Mucosa of descending colon (tissue), 3 donors: ENCODE data around the gene CLCN1. TPM values are rescaled to one million over a fixed set of nuclear protein-coding genes. Genes with fewer than 3 reads are reported as not detected.

Source experiments
- ATAC-seq: fragments of 200-7000 bp; cut with Tn5 transposase; one replicate; pipeline ENCODE4 v1.9.1; 2020; ENCODE audit warnings: mild to moderate bottlenecking, moderate library complexity
- DNase-seq, 3 donors: peaks; one replicate each; pipeline ENCODE4 v3.0.0-alpha.2; 2020
- H3K36me3 ChIP-seq: fragments of 200-600 bp; one replicate; pipeline ENCODE4 v1.8.0; 2021; ENCODE audit warnings: low read depth, mild to moderate bottlenecking
- H3K4me1 ChIP-seq: fragments of 200-600 bp; one replicate; pipeline ENCODE4 v1.8.0; 2021; ENCODE audit warnings: low read depth, mild to moderate bottlenecking
- H3K4me3 ChIP-seq: fragments of 200-600 bp; one replicate; pipeline ENCODE4 v1.8.0; 2021; ENCODE audit warnings: mild to moderate bottlenecking
- H3K9me3 ChIP-seq: fragments of 200-600 bp; one replicate; pipeline ENCODE4 v1.8.0; 2021; ENCODE audit warnings: mild to moderate bottlenecking
- intact Hi-C, 2 donors: fragments of 100-400 bp; cut with DNase I in 1 of 2; cut with micrococcal nuclease in 1 of 2; formaldehyde crosslinking; loops; one replicate each; pipeline versions ENCODE4 v1.11.0 to v1.11.1; 2022; cut with DNase I, micrococcal nuclease
- total RNA-seq, 3 donors: library from RNA; stranded (reverse); fragmentation: NEBNext Ultra II Directional in 2 of 3; extraction: Animal tissue kit (Norgen Biotek cat#: 25700) in 2 of 3; gene quantifications; one replicate each; pipeline versions ENCODE4 v1.2.1 to v1.2.4, GENCODE V29; 2021 to 2023
- TF ChIP-seq, protein P1 (sequence below): fragments of 200-600 bp; IDR thresholded peaks from one replicate; pipeline ENCODE4 v1.8.0; 2022; ENCODE audit warnings: antibody characterized with exemption, mild to moderate bottlenecking
- donor health status: DM: no; HTN: no; CAD: no; lungs with moderate emphysema.
- donor health status: DM: no; HTN: no; CAD: no.
- donor health status: DM: no; HTN: yes; CAD: no.

Gene CLCN1
- total RNA-seq, 3 donors from 2014 or later: not detected

DNA sequence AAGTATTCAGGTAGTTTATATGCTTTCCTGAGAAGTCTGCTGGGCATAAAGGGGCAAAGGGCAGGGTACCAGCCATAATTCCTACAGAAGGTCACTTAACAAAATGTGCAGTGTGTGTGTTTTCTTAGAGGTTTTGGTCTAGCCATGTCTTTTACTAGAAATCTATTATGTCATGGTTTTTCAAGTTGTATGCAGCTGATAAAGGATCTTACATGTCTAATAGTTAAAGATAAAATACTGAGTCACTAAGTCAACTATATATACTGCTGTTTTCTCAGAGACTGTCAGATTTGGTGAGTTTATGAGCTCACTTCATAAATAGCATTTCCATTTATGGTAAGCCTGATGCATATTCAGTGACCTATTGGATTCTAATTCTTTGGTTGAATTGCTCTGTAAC is 20.0 kb upstream of the CLCN1 start:
- peaks cover 3% of the 10 kb centered on the region for H3K4me1 ChIP-seq
- intact Hi-C loops: loop anchor here in 1 of 2 donors (10.0 kb wide), 1 partner anchor 51 kb away; no protein-coding TSS in a partner anchor
- DNase-seq (no peak), ATAC-seq (peak; percentile 36)
- TF ChIP-seq, protein P1, sequence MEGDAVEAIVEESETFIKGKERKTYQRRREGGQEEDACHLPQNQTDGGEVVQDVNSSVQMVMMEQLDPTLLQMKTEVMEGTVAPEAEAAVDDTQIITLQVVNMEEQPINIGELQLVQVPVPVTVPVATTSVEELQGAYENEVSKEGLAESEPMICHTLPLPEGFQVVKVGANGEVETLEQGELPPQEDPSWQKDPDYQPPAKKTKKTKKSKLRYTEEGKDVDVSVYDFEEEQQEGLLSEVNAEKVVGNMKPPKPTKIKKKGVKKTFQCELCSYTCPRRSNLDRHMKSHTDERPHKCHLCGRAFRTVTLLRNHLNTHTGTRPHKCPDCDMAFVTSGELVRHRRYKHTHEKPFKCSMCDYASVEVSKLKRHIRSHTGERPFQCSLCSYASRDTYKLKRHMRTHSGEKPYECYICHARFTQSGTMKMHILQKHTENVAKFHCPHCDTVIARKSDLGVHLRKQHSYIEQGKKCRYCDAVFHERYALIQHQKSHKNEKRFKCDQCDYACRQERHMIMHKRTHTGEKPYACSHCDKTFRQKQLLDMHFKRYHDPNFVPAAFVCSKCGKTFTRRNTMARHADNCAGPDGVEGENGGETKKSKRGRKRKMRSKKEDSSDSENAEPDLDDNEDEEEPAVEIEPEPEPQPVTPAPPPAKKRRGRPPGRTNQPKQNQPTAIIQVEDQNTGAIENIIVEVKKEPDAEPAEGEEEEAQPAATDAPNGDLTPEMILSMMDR: no peak
- H3K4me3 ChIP-seq: no peak overlapping the region
- H3K9me3 ChIP-seq: no peaks in the 10 kb centered on the region
- H3K36me3 ChIP-seq: no peaks in the 10 kb centered on the region

GRCh38 chr7:143296686-143297085 is 19.2 kb upstream of the CLCN1 start:
- no peaks in the 10 kb centered on the region for H3K9me3 ChIP-seq
- TF ChIP-seq, protein P1: no peak
- H3K36me3 ChIP-seq: no peaks in the 10 kb centered on the region
- ATAC-seq (no peak), DNase-seq (no peak)
- no peak overlapping the region for H3K4me3 ChIP-seq
- H3K4me1 ChIP-seq: no peaks in the 10 kb centered on the region
- intact Hi-C loops: loop anchor here in 1 of 2 donors (10.0 kb wide), 1 partner anchor 52 kb away; no protein-coding TSS in a partner anchor

- DNase-seq: no peak
- Histone ChIP-seq H3K4me1 (peaks cover 2% of the 10 kb centered on the region), H3K9me3 (no peaks in the 10 kb centered on the region), H3K4me3 (no peak overlapping the region), H3K36me3 (no peaks in the 10 kb centered on the region)
- intact Hi-C loops: loop anchor here in 1 of 2 donors (10.0 kb wide), 1 partner anchor 55 kb away; no protein-coding TSS in a partner anchor
- TF ChIP-seq, protein P1: no peak
- ATAC-seq: no peak
Measured at GRCh38 chr7:143299346-143299745, 16.6 kb upstream of the CLCN1 start.

GRCh38 chr7:143299840-143300239 is 16.1 kb upstream of the CLCN1 start:
- ATAC-seq: peak; percentile 84

GRCh38 chr7:143300959-143301935 is 14.7 kb upstream of the CLCN1 start:
- DNase-seq (no peak), ATAC-seq (peak; percentile 67)
- Histone ChIP-seq H3K9me3 (no peaks in the 10 kb centered on the region), H3K36me3 (no peaks in the 10 kb centered on the region), H3K4me1 (peaks cover 2% of the 10 kb centered on the region), H3K4me3 (no peak overlapping the region)
- intact Hi-C loops: no loop called here
- TF ChIP-seq, protein P1: no peak

More at GRCh38 chr7:143299840-143300239, 16.1 kb upstream of the CLCN1 start:
- Histone ChIP-seq H3K4me1 (peaks cover 2% of the 10 kb centered on the region), H3K36me3 (no peaks in the 10 kb centered on the region), H3K9me3 (no peaks in the 10 kb centered on the region), H3K4me3 (no peak overlapping the region)
- TF ChIP-seq, protein P1: peak; percentile 60
- DNase-seq: peak in 2 of 3 donors; percentile 69 to 72
- intact Hi-C loops: loop anchor here in 1 of 2 donors (10.0 kb wide), 1 partner anchor 55 kb away; no protein-coding TSS in a partner anchor
